K562 (cell line): ENCODE measurements around the gene NIFK. TPM values are rescaled to one million over a fixed set of nuclear protein-coding genes. Genes with fewer than 3 reads are reported as not detected.

Experiments used
- CBX2 ChIP-seq: fragments of 200-600 bp; sonication (generic); IDR thresholded peaks from one replicate; pipeline ENCODE4 v1.6.1; 2012; ENCODE audit warnings: mild to moderate bottlenecking, low read length, inconsistent platforms; ENCODE audit not compliant: insufficient read depth, poor library complexity, severe bottlenecking
- EHMT2 ChIP-seq: fragments of 450-650 bp; IDR thresholded peaks from 2 replicates; pipeline ENCODE4 v1.6.1; 2018; ENCODE audit warnings: antibody characterized with exemption
- FOXP4 ChIP-seq: sonication (generic); formaldehyde crosslinking; IDR thresholded peaks from 2 replicates; pipeline ENCODE4 v1.8.0; 2022; ENCODE audit warnings: mild to moderate bottlenecking, missing genetic modification reagents, borderline replicate concordance
- HDAC8 ChIP-seq: fragments of 450-650 bp; IDR thresholded peaks from 2 replicates; pipeline ENCODE4 v1.6.1; 2016; ENCODE audit warnings: mild to moderate bottlenecking, missing genetic modification characterization, moderate library complexity, missing compliant biosample characterization
- KDM2B ChIP-seq: fragments of 250-450 bp; sonication (Bioruptor Pico); IDR thresholded peaks from 2 replicates; pipeline ENCODE4 v1.8.0; 2021; ENCODE audit warnings: mild to moderate bottlenecking, moderate library complexity
- PHF8 ChIP-seq: fragments of 200-600 bp; sonication (generic); IDR thresholded peaks from 2 replicates; pipeline ENCODE4 v1.6.1; 2012; ENCODE audit warnings: mixed run types, mild to moderate bottlenecking, inconsistent platforms, low read length, moderate library complexity, borderline replicate concordance
- RBM22 ChIP-seq: fragments of 200-400 bp; formaldehyde crosslinking; IDR thresholded peaks from 2 replicates; pipeline ENCODE4 v1.6.1; 2018; ENCODE audit warnings: low read length, low read depth; ENCODE audit not compliant: poor library complexity, severe bottlenecking
- SMAD4 ChIP-seq: fragments of 250-450 bp; sonication (Bioruptor Pico); conservative IDR thresholded peaks from 2 replicates; pipeline ENCODE4 v1.8.0; 2021; ENCODE audit warnings: inconsistent platforms, mild to moderate bottlenecking, moderate library complexity
- TAF1 ChIP-seq: IDR thresholded peaks from 2 replicates; pipeline ENCODE4 v1.6.1; 2011; ENCODE audit warnings: mild to moderate bottlenecking, low read length, moderate library complexity; ENCODE audit not compliant: insufficient read depth, control insufficient read depth, severe bottlenecking; ENCODE audit errors: extremely low read depth
- TFAP4 ChIP-seq: sonication (generic); formaldehyde crosslinking; IDR thresholded peaks from 2 replicates; pipeline ENCODE4 v1.8.0; 2022; ENCODE audit warnings: missing genetic modification reagents, mild to moderate bottlenecking, moderate library complexity, borderline replicate concordance
- TRIM25 ChIP-seq: fragments of 450-650 bp; IDR thresholded peaks from 2 replicates; pipeline ENCODE4 v1.7.0; 2016; ENCODE audit warnings: borderline replicate concordance
- UBTF ChIP-seq, 2 experiments: IDR thresholded peaks; 2 replicates each; pipeline ENCODE4 v1.6.1; 2012; ENCODE audit warnings: improper control_type of control experiment in 2 of 2, low read depth in 2 of 2, low read length in 2 of 2, borderline replicate concordance in 1 of 2
- ZNF280A ChIP-seq: fragments of 450-650 bp; IDR thresholded peaks from 2 replicates; pipeline ENCODE4 v1.6.1; 2018; ENCODE audit warnings: mild to moderate bottlenecking, low read depth; ENCODE audit not compliant: partially characterized antibody
- polyA plus RNA-seq, 8 experiments: library from polyadenylated mRNA; depleted of rRNA in 4 of 8; stranded (reverse) in 5 of 8; unstranded in 3 of 8; fragments of >200 nt; fragmentation: Nextera tagmentation in 2 of 8; fragmentation: Illumina TruSeq in 1 of 8; extraction: Ambion mirVana in 2 of 8; extraction: Trizol in 1 of 8; gene quantifications; 2 replicates each; pipeline versions ENCODE4 v1.2.1 to v1.2.3, GENCODE V29; 2011 to 2014; ENCODE audit warnings: inconsistent platforms in 1 of 8, missing spikeins in 1 of 8
- total RNA-seq, 7 experiments: library from RNA; depleted of rRNA in 6 of 7; stranded (reverse); fragments of >200 nt in 6 of 7; fragmentation: Illumina TruSeq in 2 of 7; extraction: Trizol in 2 of 7; gene quantifications; 2 replicates each; pipeline versions ENCODE4 v1.2.1 to v1.2.3, GENCODE V29; 2011 to 2021; ENCODE audit warnings: low replicate concordance in 1 of 7

Gene NIFK
- total and polyA plus RNA-seq, 9 of the 15 experiments (the other 6 are each of a cell fraction or from before 2014, with no cell fraction given), result 60.2 to 426 (median 183) TPM

GRCh38 chr2:121755237-121756111 is 18.8 kb upstream of the NIFK start, which contains the start of gene TSN (continued):
- peak; percentile 84 for TF ChIP-seq TFAP4 (CRISPR knock-in tag)
- no peak for TF ChIP-seq ZNF280A
- no peak for TF ChIP-seq KDM2B (CRISPR knock-in tag)
- TF ChIP-seq CBX2, result no peak
- TF ChIP-seq UBTF (IDR thresholded peaks at IDR 0.05; ENCODE audit: borderline replicate concordance in 1 of 2, low read depth in 2 of 2, low read length in 2 of 2), result no peak
- TF ChIP-seq FOXP4, result no peak
- TF ChIP-seq PHF8, result peak; percentile 92
- no peak for TF ChIP-seq EHMT2
- TF ChIP-seq TRIM25, result no peak
- TF ChIP-seq TAF1, result peak; percentile 73
- TF ChIP-seq HDAC8 (tag), result no peak
- peak; percentile 64 for TF ChIP-seq SMAD4 (CRISPR knock-in tag)
- TF ChIP-seq RBM22, result peak; percentile 18
